SH-SY5Y (cell line): ENCODE measurements around the gene MXD1.

Experiments used
- GATA2 ChIP-seq: IDR thresholded peaks from 2 replicates; pipeline ENCODE4 v1.6.1; 2011; ENCODE audit warnings: mild to moderate bottlenecking, low read depth, low read length
- GATA3 ChIP-seq: IDR thresholded peaks from 2 replicates; pipeline ENCODE4 v1.6.1; 2011; ENCODE audit warnings: low read depth, mild to moderate bottlenecking, low read length, moderate library complexity

GRCh38 chr2:69926849-69927515, 12.1 kb downstream of the MXD1 start:
- no peak for TF ChIP-seq GATA2
- TF ChIP-seq GATA3: no peak
